Epidermal melanocyte (primary cell): Measurements from ENCODE around the gene MYO18B.

ENCODE experiments used
- DNase-seq: peaks from one replicate; pipeline ENCODE4 v3.0.0; 2011; ENCODE audit warnings: low spot score; ENCODE audit not compliant: insufficient read length

The MYO18B gene

GRCh38 chr22:25987948-25988347, 246.0 kb downstream of the MYO18B start:
- DNase-seq = no peak

GRCh38 chr22:25990940-25991339, 249.0 kb downstream of the MYO18B start:
- DNase-seq = no peak

GRCh38 chr22:25992331-25992730, 250.3 kb downstream of the MYO18B start:
- no peak for DNase-seq

- no peak for DNase-seq
Observed at GRCh38 chr22:25996669-25997068, 254.7 kb downstream of the MYO18B start.

GRCh38 chr22:25997886-25998775, 256.1 kb downstream of the MYO18B start:
- DNase-seq = no peak

- DNase-seq = no peak
Observed at GRCh38 chr22:26002456-26002855, 260.5 kb downstream of the MYO18B start.

- no peak for DNase-seq
Observed at GRCh38 chr22:26004477-26004876, 262.5 kb downstream of the MYO18B start.

GRCh38 chr22:26008587-26008986, 266.6 kb downstream of the MYO18B start:
- no peak for DNase-seq

GRCh38 chr22:26016916-26017315, 274.9 kb downstream of the MYO18B start:
- DNase-seq = no peak

- no peak for DNase-seq
Observed at GRCh38 chr22:26017932-26018331, 275.9 kb downstream of the MYO18B start.

GRCh38 chr22:26019596-26019995, 277.6 kb downstream of the MYO18B start:
- DNase-seq = no peak

- no peak for DNase-seq
Observed at GRCh38 chr22:26021516-26021915, 279.5 kb downstream of the MYO18B start.

- DNase-seq = no peak
Observed at GRCh38 chr22:26023104-26023775, 281.3 kb downstream of the MYO18B start.

- DNase-seq = no peak
Observed at GRCh38 chr22:26025626-26026025, 283.6 kb downstream of the MYO18B start.

GRCh38 chr22:26027341-26027740, 285.4 kb downstream of the MYO18B start:
- no peak for DNase-seq

- DNase-seq = no peak
Observed at GRCh38 chr22:26031641-26032040, 289.7 kb downstream of the MYO18B start.

- no peak for DNase-seq
Observed at GRCh38 chr22:26033071-26033470, 291.1 kb downstream of the MYO18B start.

- DNase-seq = no peak
Observed at GRCh38 chr22:26033586-26033985, 291.6 kb downstream of the MYO18B start.

- DNase-seq = no peak
Observed at GRCh38 chr22:26035523-26035922, 293.5 kb downstream of the MYO18B start.

- no peak for DNase-seq
Observed at GRCh38 chr22:26038365-26038764, 296.4 kb downstream of the MYO18B start.

- DNase-seq = no peak
Observed at GRCh38 chr22:26041931-26042330, 299.9 kb downstream of the MYO18B start.

GRCh38 chr22:26043031-26043430, 301.0 kb downstream of the MYO18B start:
- DNase-seq = no peak

- no peak for DNase-seq
Observed at GRCh38 chr22:26045051-26045450, 303.1 kb downstream of the MYO18B start.
